OCI-LY7 (cell line): ENCODE results near the gene CPEB1. TPM values are rescaled to one million over a fixed set of nuclear protein-coding genes. Genes with fewer than 3 reads are reported as not detected.

ENCODE experiments used
- BruUV-seq: library from RNA; stranded (reverse); fragments of 400-500 nt; replicated peaks from 2 replicates; lab custom pipeline; 2021; lab: Mats Ljungman, UMichigan
- CTCF ChIA-PET: fragments of 300-600 bp; sonication (Branson Sonifier 250); formaldehyde crosslinking; loops from one replicate; lab custom pipeline; 2022; ENCODE audit warnings: antibody characterized with exemption; ENCODE audit not compliant: unreplicated experiment; lab: Charles Lee
- POLR2A ChIA-PET: fragments of 300-600 bp; sonication (Branson Sonifier 250); formaldehyde crosslinking; loops from one replicate; lab custom pipeline; 2022; ENCODE audit warnings: antibody characterized with exemption; lab: Charles Lee
- DNase-seq: peaks from one replicate; pipeline ENCODE4 v3.0.0-alpha.2; 2015; ENCODE audit warnings: low spot score
- H2AFZ ChIP-seq: fragments of 200-600 bp; sonication (generic), shearing (Covaris generic); 2 replicates; pipeline ENCODE4 v1.6.1; 2014; ENCODE audit warnings: mild to moderate bottlenecking, antibody characterized with exemption, low read length, moderate library complexity
- H3K27ac ChIP-seq: fragments of 200-600 bp; sonication (generic); 2 replicates; pipeline ENCODE4 v1.5.1; 2014; ENCODE audit warnings: mixed run types, low read depth, mild to moderate bottlenecking, moderate library complexity, low read length, inconsistent platforms; ENCODE audit not compliant: poor library complexity, severe bottlenecking
- H3K36me3 ChIP-seq: fragments of 200-600 bp; sonication (generic); 2 replicates; pipeline ENCODE4 v1.6.1; 2014; ENCODE audit warnings: mild to moderate bottlenecking, antibody characterized with exemption, low read length, moderate library complexity, mixed read lengths; ENCODE audit not compliant: insufficient read depth
- H3K4me1 ChIP-seq: fragments of 200-600 bp; sonication (generic); 2 replicates; pipeline ENCODE4 v1.5.1; 2014; ENCODE audit warnings: mild to moderate bottlenecking, low read length; ENCODE audit not compliant: insufficient read depth, poor library complexity, severe bottlenecking
- H3K4me2 ChIP-seq: fragments of 200-600 bp; sonication (generic); 2 replicates; pipeline ENCODE4 v1.6.1; 2014; ENCODE audit warnings: mild to moderate bottlenecking, low read length
- H3K4me3 ChIP-seq: fragments of 200-600 bp; sonication (generic); 2 replicates; pipeline ENCODE4 v1.5.1; 2014; ENCODE audit warnings: mild to moderate bottlenecking, low read depth, low read length; ENCODE audit not compliant: poor library complexity, severe bottlenecking
- H3K79me2 ChIP-seq: fragments of 200-600 bp; sonication (generic); 2 replicates; pipeline ENCODE4 v1.6.1; 2016; ENCODE audit warnings: low read depth, mild to moderate bottlenecking, low read length, moderate library complexity, mixed read lengths; ENCODE audit not compliant: insufficient read depth
- H3K9me2 ChIP-seq: fragments of 200-600 bp; sonication (generic); 2 replicates; pipeline ENCODE4 v1.6.1; 2016; ENCODE audit warnings: mild to moderate bottlenecking, low read length, mixed read lengths; ENCODE audit not compliant: insufficient read depth
- H3K9me3 ChIP-seq: fragments of 200-600 bp; sonication (generic); 2 replicates; pipeline ENCODE4 v1.6.1; 2014; ENCODE audit warnings: mild to moderate bottlenecking, mixed run types, low read length, mixed read lengths
- H4K20me1 ChIP-seq: fragments of 200-600 bp; sonication (generic); 2 replicates; pipeline ENCODE4 v1.6.1; 2014; ENCODE audit warnings: mild to moderate bottlenecking, antibody characterized with exemption, low read length, moderate library complexity, mixed read lengths; ENCODE audit not compliant: insufficient read depth
- EZH2phosphoT487 ChIP-seq: fragments of 200-600 bp; sonication (generic); IDR thresholded peaks from 2 replicates; pipeline ENCODE4 v1.6.1; 2018; ENCODE audit warnings: low read depth, borderline replicate concordance, mild to moderate bottlenecking, mixed run types, antibody characterized with exemption, low read length, moderate library complexity, mixed read lengths
- intact Hi-C: fragments of 100-400 bp; cut with micrococcal nuclease; formaldehyde crosslinking; loops from one replicate; pipeline ENCODE4 v1.10.0; 2022; ENCODE audit not compliant: unreplicated experiment
- total RNA-seq, 2 experiments: library from RNA; depleted of rRNA in 1 of 2; stranded (reverse); fragments of >200 nt in 1 of 2; shearing (Covaris generic) in 1 of 2; gene quantifications; 2 replicates each; pipeline ENCODE4 v1.2.3, GENCODE V29; 2014 to 2022
- TF ChIP-seq, protein P1 (sequence below): fragments of 200-600 bp; sonication (generic); conservative IDR thresholded peaks from 2 replicates; pipeline ENCODE4 v1.5.1; 2014; ENCODE audit warnings: mild to moderate bottlenecking, antibody characterized with exemption, low read length, moderate library complexity, mixed read lengths

Gene CPEB1
- total RNA-seq, 2 experiments from 2014 or later, result not detected

DNA sequence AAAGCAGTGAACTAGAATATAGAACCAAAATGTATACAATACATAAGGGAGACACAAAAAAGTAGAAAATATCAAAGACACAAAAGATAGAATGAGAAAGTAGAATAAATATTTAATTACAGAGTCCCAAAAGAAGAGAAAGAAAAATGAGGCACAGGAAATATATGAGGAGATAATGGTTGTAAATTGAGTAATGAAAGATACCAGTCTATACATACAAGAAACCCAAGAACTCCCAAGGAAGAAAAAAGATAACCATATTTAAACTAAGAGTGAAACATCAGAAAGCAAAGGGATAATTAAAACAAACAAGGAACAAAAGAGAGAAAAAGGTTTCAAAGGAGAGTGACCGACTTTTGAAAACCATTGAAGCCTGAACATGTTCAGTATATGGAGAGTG lies 47.3 kb downstream of the CPEB1 start:
- Histone ChIP-seq H4K20me1 (no peaks in the 10 kb centered on the region), H3K4me2 (no peak overlapping the region), H3K9me3 (no peaks in the 10 kb centered on the region), H3K36me3 (no peaks in the 10 kb centered on the region), H3K9me2 (no peaks in the 10 kb centered on the region), H3K4me3 (no peak overlapping the region), H2AFZ (no peak overlapping the region), H3K4me1 (no peaks in the 10 kb centered on the region), H3K79me2 (no peaks in the 10 kb centered on the region), H3K27ac (no peak overlapping the region)
- no peak for TF ChIP-seq EZH2phosphoT487
- TF ChIP-seq, protein P1, sequence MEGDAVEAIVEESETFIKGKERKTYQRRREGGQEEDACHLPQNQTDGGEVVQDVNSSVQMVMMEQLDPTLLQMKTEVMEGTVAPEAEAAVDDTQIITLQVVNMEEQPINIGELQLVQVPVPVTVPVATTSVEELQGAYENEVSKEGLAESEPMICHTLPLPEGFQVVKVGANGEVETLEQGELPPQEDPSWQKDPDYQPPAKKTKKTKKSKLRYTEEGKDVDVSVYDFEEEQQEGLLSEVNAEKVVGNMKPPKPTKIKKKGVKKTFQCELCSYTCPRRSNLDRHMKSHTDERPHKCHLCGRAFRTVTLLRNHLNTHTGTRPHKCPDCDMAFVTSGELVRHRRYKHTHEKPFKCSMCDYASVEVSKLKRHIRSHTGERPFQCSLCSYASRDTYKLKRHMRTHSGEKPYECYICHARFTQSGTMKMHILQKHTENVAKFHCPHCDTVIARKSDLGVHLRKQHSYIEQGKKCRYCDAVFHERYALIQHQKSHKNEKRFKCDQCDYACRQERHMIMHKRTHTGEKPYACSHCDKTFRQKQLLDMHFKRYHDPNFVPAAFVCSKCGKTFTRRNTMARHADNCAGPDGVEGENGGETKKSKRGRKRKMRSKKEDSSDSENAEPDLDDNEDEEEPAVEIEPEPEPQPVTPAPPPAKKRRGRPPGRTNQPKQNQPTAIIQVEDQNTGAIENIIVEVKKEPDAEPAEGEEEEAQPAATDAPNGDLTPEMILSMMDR, result no peak
- intact Hi-C loops, result no loop called here
- CTCF ChIA-PET, result no interaction called here
- BruUV-seq, result no TSS peak
- POLR2A ChIA-PET, result interaction anchor here (0.5 kb wide), 1 partner anchor 310 kb away, joined by 3 read pairs; no protein-coding TSS in a partner anchor
- no peak for DNase-seq

DNA sequence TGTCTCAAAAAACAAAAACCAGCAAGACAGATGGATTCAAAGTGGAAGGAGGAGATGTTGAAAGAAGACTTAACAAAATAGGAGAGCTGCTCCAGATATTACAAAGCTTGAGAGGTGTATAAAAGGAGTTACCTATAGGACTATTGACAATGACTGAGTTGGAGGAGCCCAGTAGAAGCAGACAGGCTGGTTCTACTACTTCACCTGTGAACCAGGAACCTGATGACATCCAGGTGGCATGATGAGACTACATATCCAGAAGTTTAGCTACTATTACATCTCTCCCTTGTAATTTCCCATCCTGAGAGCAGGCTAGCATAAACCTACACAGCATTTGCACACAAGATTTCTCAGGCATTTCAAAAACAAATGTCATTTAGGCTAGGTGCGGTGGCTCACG lies 49.3 kb downstream of the CPEB1 start:
- intact Hi-C loops, result no loop called here

DNA sequence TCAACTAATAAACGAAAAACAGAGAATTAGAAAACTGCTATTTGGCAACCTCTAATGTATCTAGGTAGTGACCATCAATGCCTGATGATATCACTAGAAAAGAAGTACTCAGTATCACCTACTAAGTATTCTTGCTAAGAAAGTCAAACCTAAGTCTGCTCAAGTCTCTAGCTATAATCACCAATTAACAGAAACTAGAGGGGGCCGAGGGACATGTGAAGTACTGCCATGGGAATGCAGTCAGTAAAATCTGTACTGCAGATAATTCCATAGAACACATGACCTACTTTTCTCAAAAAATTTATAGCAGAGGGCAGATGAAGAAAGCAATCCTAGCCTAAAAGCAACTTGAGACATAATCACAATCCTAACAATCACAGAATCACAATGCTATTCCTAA lies 51.4 kb downstream of the CPEB1 start:
- no peaks in the 10 kb centered on the region for H3K4me1 ChIP-seq
- no peak overlapping the region for H2AFZ ChIP-seq
- intact Hi-C loops, result no loop called here
- no peaks in the 10 kb centered on the region for H3K36me3 ChIP-seq
- H4K20me1 ChIP-seq, result no peaks in the 10 kb centered on the region
- no peaks in the 10 kb centered on the region for H3K9me3 ChIP-seq
- DNase-seq, result no peak
- no peak for TF ChIP-seq EZH2phosphoT487
- TF ChIP-seq, protein P1, result no peak
- no peak overlapping the region for H3K4me3 ChIP-seq
- BruUV-seq, result no TSS peak
- no peak overlapping the region for H3K4me2 ChIP-seq
- no peak overlapping the region for H3K27ac ChIP-seq
- ChIA-PET POLR2A (no interaction called here), CTCF (no interaction called here)
- no peaks in the 10 kb centered on the region for H3K79me2 ChIP-seq
- H3K9me2 ChIP-seq, result no peaks in the 10 kb centered on the region

More for the DNA sequence above, 49.3 kb downstream of the CPEB1 start:
- no peak overlapping the region for H2AFZ ChIP-seq
- no peaks in the 10 kb centered on the region for H3K9me3 ChIP-seq
- no peak overlapping the region for H3K4me2 ChIP-seq
- H3K27ac ChIP-seq, result no peak overlapping the region
- no peaks in the 10 kb centered on the region for H3K9me2 ChIP-seq
- no TSS peak for BruUV-seq
- no peak for TF ChIP-seq EZH2phosphoT487
- TF ChIP-seq, protein P1, result no peak
- no peaks in the 10 kb centered on the region for H4K20me1 ChIP-seq
- DNase-seq, result no peak
- no peaks in the 10 kb centered on the region for H3K4me1 ChIP-seq
- no peaks in the 10 kb centered on the region for H3K79me2 ChIP-seq
- H3K36me3 ChIP-seq, result no peaks in the 10 kb centered on the region
- POLR2A ChIA-PET, result interaction anchor here (0.6 kb wide), 1 partner anchor 14 kb away, joined by 4 read pairs; no protein-coding TSS in a partner anchor
- H3K4me3 ChIP-seq, result no peak overlapping the region
- CTCF ChIA-PET, result no interaction called here
